Vagina (tissue), 2 donors: Measurements from ENCODE around the gene TPSAB1. TPM values are rescaled to one million over a fixed set of nuclear protein-coding genes. Genes with fewer than 3 reads are reported as not detected.

Experiments
- DNase-seq, 2 donors: peaks; one replicate each; pipeline ENCODE4 v3.0.0-alpha.2; 2017; ENCODE audit errors: extremely low spot score in 2 of 2
- H3K27ac ChIP-seq: fragments of 200-600 bp; sonication (generic); one replicate; pipeline ENCODE4 v1.5.1; 2019
- H3K27me3 ChIP-seq: fragments of 200-600 bp; sonication (generic); one replicate; pipeline ENCODE4 v1.5.1; 2019
- H3K36me3 ChIP-seq, 2 donors: fragments of 200-600 bp; sonication (generic); one replicate each; pipeline ENCODE4 v1.5.1; 2017 to 2019
- H3K4me1 ChIP-seq: fragments of 200-600 bp; sonication (generic); one replicate; pipeline ENCODE4 v1.5.1; 2019
- H3K4me3 ChIP-seq, 2 donors: fragments of 200-600 bp; sonication (generic); 1 replicate in 1 of 2; 2 replicates in 1 of 2; pipeline ENCODE4 v1.5.1; 2016 to 2019
- H3K9me3 ChIP-seq: fragments of 200-600 bp; sonication (generic); one replicate; pipeline ENCODE4 v1.5.1; 2019
- CTCF ChIP-seq, 3 experiments: fragments of 450-650 bp in 2 of 3; fragments of 200-600 bp in 1 of 3; sonication (generic) in 1 of 3; IDR thresholded peaks; one replicate each; pipeline ENCODE4 v1.5.1; 2017 to 2019; ENCODE audit warnings: antibody characterized with exemption in 3 of 3, mild to moderate bottlenecking in 2 of 3, moderate library complexity in 2 of 3
- POLR2A ChIP-seq, 2 donors: fragments of 450-650 bp; IDR thresholded peaks; one replicate each; pipeline ENCODE4 v1.6.1; 2017; ENCODE audit warnings: antibody characterized with exemption in 2 of 2, mild to moderate bottlenecking in 2 of 2, moderate library complexity in 2 of 2
- POLR2AphosphoS5 ChIP-seq, 2 donors: sonication (generic); formaldehyde crosslinking; IDR thresholded peaks; one replicate each; pipeline ENCODE4 v1.9.0; 2017; ENCODE audit warnings: antibody characterized with exemption in 2 of 2, mild to moderate bottlenecking in 2 of 2, low read depth in 1 of 2; ENCODE audit not compliant: insufficient read depth in 1 of 2
- intact Hi-C: fragments of 100-400 bp; cut with DNase I; formaldehyde crosslinking; loops from one replicate; pipeline ENCODE4 v1.15.1; 2023
- total RNA-seq: library from RNA; depleted of rRNA; stranded (reverse); fragments of >200 nt; gene quantifications from one replicate; pipeline ENCODE4 v1.2.3, GENCODE V29; 2016

TPSAB1 gene
- total RNA-seq, 1 donor from 2014 or later = 70.0 TPM

- Histone ChIP-seq H3K36me3 (no peaks in the 10 kb centered on the region), H3K27ac (no peak overlapping the region), H3K9me3 (no peaks in the 10 kb centered on the region), H3K4me1 (no peaks in the 10 kb centered on the region), H3K27me3 (no peaks in the 10 kb centered on the region), H3K4me3 (no peak overlapping the region)
- intact Hi-C loops = no loop called here
- no peak for DNase-seq
- TF ChIP-seq POLR2A (IDR thresholded peaks at IDR 0.05) = no peak
- TF ChIP-seq POLR2AphosphoS5 (IDR thresholded peaks at IDR 0.05; ENCODE audit: insufficient read depth in 1 of 2, low read depth in 1 of 2) = no peak
- TF ChIP-seq CTCF (IDR thresholded peaks at IDR 0.05) = no peak
Observed at GRCh38 chr16:1279081-1279944, 38.8 kb downstream of the TPSAB1 start.

GRCh38 chr16:1279945-1280589, 39.6 kb downstream of the TPSAB1 start:
- Histone ChIP-seq H3K27me3 (no peaks in the 10 kb centered on the region), H3K27ac (no peak overlapping the region), H3K9me3 (no peaks in the 10 kb centered on the region), H3K4me3 (no peak overlapping the region), H3K4me1 (no peaks in the 10 kb centered on the region), H3K36me3 (no peaks in the 10 kb centered on the region)
- TF ChIP-seq CTCF (IDR thresholded peaks at IDR 0.05) (no peak), POLR2AphosphoS5 (IDR thresholded peaks at IDR 0.05; ENCODE audit: insufficient read depth in 1 of 2, low read depth in 1 of 2) (no peak), POLR2A (IDR thresholded peaks at IDR 0.05) (no peak)
- intact Hi-C loops = no loop called here
- no peak for DNase-seq

- H3K9me3 ChIP-seq = no peaks in the 10 kb centered on the region
- no peaks in the 10 kb centered on the region for H3K4me1 ChIP-seq
- H3K36me3 ChIP-seq = no peaks in the 10 kb centered on the region
- no peak for DNase-seq
- intact Hi-C loops = no loop called here
- no peak overlapping the region for H3K4me3 ChIP-seq
- H3K27me3 ChIP-seq = no peaks in the 10 kb centered on the region
- no peak overlapping the region for H3K27ac ChIP-seq
- TF ChIP-seq POLR2AphosphoS5 (IDR thresholded peaks at IDR 0.05; ENCODE audit: insufficient read depth in 1 of 2, low read depth in 1 of 2) = no peak
- no peak for TF ChIP-seq POLR2A (IDR thresholded peaks at IDR 0.05)
- TF ChIP-seq CTCF (IDR thresholded peaks at IDR 0.05) = no peak
Observed at GRCh38 chr16:1280783-1281182, 40.3 kb downstream of the TPSAB1 start.

- Histone ChIP-seq H3K27me3 (no peaks in the 10 kb centered on the region), H3K36me3 (no peaks in the 10 kb centered on the region), H3K4me3 (no peak overlapping the region), H3K9me3 (no peaks in the 10 kb centered on the region), H3K4me1 (no peaks in the 10 kb centered on the region), H3K27ac (no peak overlapping the region)
- intact Hi-C loops = no loop called here
- DNase-seq = no peak
- TF ChIP-seq CTCF (IDR thresholded peaks at IDR 0.05) (no peak), POLR2AphosphoS5 (IDR thresholded peaks at IDR 0.05; ENCODE audit: insufficient read depth in 1 of 2, low read depth in 1 of 2) (no peak), POLR2A (IDR thresholded peaks at IDR 0.05) (no peak)
Observed at GRCh38 chr16:1281517-1281916, 41.0 kb downstream of the TPSAB1 start.
